Loucy (cell line): ENCODE results near the gene PIK3CB.

Experiments used
- EZH2phosphoT487 ChIP-seq: fragments of 200-600 bp; IDR thresholded peaks from 2 replicates; pipeline ENCODE4 v1.6.1; 2018; ENCODE audit warnings: antibody characterized with exemption, mild to moderate bottlenecking, moderate library complexity, borderline replicate concordance
- TF ChIP-seq, protein P1 (sequence below): fragments of 200-600 bp; sonication (generic); conservative IDR thresholded peaks from 2 replicates; pipeline ENCODE4 v1.5.1; 2014; ENCODE audit warnings: mild to moderate bottlenecking, antibody characterized with exemption, low read length

DNA sequence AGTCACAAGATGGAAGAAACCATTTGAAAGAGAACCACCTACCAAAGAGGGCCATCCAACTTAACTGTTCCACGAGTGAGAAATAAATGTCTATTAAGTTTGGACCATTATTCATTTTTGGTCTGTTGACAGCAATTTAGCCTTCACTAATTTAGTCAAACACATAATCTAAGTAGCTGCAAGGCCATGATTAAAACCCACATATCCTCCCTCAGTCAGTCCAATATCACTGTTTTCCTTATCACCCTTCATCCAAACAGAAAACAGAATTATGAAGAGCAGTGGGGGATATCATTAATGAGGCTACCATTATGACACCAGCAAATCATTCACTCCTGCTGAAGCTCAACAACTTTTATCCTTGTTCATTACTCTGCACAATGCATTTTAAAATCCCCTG is 52.0 kb downstream of the PIK3CB start:
- TF ChIP-seq, protein P1, sequence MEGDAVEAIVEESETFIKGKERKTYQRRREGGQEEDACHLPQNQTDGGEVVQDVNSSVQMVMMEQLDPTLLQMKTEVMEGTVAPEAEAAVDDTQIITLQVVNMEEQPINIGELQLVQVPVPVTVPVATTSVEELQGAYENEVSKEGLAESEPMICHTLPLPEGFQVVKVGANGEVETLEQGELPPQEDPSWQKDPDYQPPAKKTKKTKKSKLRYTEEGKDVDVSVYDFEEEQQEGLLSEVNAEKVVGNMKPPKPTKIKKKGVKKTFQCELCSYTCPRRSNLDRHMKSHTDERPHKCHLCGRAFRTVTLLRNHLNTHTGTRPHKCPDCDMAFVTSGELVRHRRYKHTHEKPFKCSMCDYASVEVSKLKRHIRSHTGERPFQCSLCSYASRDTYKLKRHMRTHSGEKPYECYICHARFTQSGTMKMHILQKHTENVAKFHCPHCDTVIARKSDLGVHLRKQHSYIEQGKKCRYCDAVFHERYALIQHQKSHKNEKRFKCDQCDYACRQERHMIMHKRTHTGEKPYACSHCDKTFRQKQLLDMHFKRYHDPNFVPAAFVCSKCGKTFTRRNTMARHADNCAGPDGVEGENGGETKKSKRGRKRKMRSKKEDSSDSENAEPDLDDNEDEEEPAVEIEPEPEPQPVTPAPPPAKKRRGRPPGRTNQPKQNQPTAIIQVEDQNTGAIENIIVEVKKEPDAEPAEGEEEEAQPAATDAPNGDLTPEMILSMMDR: no peak
- TF ChIP-seq EZH2phosphoT487: no peak
